Limb (tissue), 2 donors: ENCODE measurements around the gene NEDD4.
"Not testable (repeated sequence)": the region's sequence is repeated elsewhere in the genome, so short reads cannot be mapped to it uniquely, and the experiment has no call there.

ENCODE experiments used
- DNase-seq, 2 donors: peaks; one replicate each; pipeline ENCODE4 v3.0.0-alpha.2; 2016; ENCODE audit errors: extremely low spot score in 2 of 2

The NEDD4 gene

GRCh38 chr15:55829826-55830225 is 163.6 kb downstream of the NEDD4 start:
- no peak for DNase-seq

- DNase-seq, result no peak
These were observed 165.5 kb downstream of the NEDD4 start for GRCh38 chr15:55827955-55828354.

DNA sequence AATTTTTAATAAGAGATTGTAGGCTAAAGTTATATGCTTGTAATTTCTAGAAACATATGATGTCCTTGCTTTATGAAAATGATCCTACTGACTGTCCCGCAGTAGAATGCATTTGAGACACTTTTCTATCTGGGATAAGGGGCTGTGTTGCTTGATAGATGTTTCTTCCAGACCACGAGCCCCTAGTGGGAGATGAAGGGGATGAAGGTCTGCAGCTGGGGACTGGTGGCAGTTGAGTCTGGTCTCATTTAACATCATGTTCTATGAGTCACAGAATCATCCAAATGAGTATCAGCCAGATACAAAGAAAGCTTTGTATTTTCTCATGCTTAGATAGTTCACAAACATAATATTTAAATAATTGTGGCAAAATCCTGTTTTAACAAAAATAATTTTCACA is 166.2 kb downstream of the NEDD4 start:
- no peak for DNase-seq

- DNase-seq, result no peak
These were observed 168.4 kb downstream of the NEDD4 start for GRCh38 chr15:55824857-55825613.

DNA sequence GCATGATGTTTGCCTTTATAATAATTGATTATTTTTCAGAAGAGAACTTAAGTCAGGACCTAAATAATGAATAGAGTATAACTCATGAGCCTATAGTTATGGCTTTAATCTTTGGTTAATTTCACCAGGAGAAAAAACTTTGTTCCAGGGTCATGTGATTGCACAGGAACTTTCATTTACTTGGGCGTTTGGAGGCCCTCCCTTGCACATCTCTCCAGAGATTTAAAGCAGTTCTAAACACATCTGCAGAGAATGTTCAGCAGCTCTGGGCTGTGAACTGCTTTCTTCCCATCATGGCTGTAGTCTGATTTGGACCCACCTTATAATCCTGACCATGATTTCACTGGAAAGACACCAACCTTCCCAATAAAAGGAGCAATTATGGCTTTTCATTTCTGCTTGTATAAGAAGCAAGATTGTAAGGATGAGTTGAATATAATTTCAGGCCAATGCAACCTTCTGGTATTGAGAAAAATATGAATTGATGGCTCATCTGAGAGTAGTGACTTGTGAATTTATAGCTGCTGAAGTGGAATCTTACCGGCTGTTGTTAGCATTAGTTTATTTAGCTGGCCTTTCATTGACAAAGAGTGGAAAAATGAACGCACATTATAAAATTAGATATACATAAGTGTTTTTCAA is 169.6 kb downstream of the NEDD4 start:
- no peak for DNase-seq

- peak in 1 of 2 donors; percentile 28 for DNase-seq
These were observed 170.2 kb downstream of the NEDD4 start for GRCh38 chr15:55823191-55823670.

DNA sequence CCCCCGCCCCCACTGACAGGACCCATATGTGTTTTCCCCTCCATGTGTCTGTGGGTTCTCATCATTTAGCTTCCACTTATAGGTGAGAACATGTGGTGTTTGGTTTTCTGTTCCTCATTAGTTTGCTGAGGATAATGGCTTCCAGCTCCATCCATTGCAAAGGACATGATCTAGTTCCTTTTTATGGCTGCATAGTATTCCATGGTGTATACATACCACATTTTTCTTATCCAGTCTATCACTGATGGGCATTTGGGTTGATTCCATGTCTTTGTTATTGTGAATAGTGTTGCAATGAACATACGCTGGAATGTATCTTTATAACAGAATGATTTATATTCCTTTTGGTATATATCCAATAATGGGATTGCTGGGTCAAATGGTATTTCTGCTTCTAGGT is 171.7 kb downstream of the NEDD4 start:
- not testable (repeated sequence) for DNase-seq

DNA sequence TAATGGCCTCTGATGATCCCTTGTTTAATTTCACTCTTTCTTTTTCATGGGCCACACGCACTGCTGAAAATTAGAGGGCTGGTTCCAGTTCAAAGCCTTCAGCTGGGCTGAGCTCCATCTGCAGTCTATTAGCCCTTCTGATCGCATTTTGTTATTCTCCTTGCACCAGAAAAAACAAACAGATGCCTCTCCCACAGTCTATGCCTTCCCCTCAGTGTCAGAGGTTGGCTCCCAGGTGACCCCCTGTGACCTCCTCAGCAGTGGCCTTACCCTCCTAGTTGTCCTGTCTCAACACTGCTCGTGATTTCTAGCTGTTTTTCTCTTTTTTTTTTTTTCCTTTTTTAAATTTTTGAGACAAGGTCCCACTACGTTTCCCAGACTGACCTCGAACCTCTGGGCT is 173.4 kb downstream of the NEDD4 start:
- DNase-seq, result no peak

DNA sequence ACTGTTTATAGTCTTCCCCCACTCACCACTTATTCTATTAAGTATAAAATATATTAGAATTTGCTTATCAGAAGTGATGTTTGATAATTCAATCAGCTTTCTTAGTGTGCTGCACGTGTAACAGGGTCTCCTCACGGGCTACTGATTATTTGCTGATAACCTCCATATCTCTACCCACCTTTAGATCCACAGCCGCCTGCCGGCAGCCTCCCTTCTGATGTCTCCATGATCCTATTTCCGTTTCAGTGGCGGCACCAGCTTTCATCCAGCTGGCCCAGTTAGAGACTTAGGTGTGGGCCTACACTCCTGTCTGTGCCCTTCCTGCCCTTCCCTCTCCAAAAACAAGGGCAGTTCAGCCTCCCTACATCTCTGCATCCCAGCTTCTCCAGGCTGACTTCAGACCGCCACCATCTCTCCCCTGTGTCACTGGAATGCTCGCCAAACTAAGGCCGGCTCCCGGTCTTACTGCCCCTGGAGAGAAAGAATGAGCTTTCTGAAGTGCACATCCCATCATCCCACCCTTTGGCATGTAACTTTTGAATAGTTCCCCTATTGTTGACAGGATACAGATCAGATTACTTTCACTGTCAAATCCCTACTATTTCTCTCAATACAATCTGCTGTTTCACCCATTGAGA is 173.9 kb downstream of the NEDD4 start:
- no peak for DNase-seq

- DNase-seq, result no peak
These were observed 177.4 kb downstream of the NEDD4 start for GRCh38 chr15:55816017-55816416.

DNA sequence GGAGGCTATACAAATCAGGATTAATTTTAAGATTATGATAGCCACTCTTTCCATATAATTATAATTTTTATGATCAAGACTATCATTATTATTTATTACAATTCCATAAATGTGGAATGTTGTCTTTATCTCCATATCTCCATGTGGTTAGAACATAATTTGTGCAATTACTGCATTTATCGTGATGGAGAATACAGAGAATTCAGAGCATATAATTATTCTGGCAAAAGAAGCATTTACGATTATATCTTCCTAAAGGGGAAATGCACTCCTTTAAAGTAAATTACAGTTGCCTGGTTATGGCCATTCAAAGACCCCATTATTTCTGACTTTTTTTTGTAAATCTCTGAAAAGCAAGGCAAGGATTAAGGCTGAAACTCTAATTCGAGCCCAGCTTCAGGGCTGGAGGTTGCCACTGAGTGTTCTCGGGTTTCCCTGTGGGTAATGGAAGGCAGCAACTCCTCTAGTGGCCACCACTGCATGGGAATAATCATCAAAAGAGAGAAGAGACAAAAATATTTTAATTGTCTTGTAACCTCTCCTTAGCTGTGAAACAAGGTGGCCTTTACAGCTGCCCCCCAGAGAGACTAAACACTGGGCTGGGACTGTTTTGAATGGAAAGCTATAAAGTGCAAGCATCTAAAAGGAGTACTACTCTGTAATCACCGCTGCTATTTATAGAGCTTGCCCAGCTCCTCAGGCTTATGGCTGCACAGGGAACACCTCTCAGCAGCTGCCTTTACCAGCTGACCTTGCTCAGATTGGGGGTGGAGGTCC is 190.6 kb downstream of the NEDD4 start:
- DNase-seq, result no peak

DNA sequence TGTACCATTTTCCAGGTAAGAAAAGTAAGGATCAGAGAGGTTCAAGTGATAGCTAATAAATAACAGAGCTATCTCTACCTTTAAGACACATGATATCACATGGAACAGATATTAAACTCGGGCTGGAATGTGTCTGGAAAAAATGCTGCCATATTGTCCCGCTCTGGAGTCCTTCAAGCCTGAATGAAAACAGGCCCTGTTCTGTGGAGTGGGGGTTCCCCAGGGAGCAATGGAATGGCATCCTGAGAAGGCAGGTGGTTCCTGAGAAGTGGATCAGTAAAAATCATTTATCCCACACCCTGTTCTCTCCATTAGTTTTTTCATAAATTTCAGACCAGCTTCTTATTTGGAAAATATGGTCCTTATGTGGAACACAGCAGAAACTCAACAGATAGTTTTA is 193.2 kb downstream of the NEDD4 start:
- DNase-seq, result no peak

GRCh38 chr15:55799291-55800212 is 193.9 kb downstream of the NEDD4 start:
- DNase-seq, result peak in 1 of 2 donors; percentile 77

DNA sequence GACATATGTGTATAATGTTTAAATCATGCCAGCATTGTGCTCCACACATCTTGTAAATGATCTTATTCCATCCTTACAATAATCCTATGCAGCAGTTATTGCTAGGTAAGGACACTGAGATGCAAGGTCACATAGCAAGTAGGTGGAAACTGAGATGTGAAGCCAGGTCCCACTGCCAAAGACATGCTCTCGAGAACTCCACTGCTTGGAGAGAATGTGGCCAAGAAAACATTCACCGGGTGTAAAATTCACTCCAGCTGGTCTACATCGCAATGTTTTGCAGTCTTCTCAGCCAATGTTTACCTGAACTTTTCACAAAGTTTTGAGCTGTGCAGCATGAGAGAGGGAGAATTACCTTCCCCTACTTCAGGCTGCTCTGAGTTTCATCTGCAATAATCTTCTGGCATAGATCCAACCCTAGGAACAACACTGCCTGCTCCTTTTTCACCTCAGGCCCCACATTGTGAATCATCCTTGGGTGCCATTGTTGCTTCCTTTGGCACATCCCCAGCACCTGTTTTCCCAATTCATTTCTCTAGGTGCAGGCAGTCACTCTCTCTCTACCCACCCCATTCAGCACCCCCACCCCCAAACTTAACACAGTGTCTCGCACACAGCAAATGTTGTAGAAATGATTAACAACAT is 197.0 kb downstream of the NEDD4 start:
- DNase-seq, result no peak

DNA sequence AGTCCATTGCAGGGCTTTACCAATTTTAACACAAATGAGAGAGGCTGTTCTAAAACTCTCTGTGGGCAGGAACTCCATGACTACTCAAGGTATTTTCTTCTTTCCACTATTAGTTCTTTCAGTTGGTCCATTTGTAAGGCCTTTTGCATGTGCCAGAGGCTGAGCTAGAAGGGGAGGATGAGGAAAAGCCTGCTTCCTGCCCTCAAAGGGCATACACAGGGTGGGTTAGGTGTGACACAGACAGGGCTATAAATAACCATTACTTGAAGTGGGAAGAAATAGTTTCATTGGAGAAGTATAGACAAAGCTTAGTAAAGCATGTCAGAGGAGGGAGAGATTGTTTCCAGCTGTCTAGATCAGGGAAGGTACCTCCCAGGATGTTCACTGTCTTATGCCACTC is 198.4 kb downstream of the NEDD4 start:
- DNase-seq, result no peak

DNA sequence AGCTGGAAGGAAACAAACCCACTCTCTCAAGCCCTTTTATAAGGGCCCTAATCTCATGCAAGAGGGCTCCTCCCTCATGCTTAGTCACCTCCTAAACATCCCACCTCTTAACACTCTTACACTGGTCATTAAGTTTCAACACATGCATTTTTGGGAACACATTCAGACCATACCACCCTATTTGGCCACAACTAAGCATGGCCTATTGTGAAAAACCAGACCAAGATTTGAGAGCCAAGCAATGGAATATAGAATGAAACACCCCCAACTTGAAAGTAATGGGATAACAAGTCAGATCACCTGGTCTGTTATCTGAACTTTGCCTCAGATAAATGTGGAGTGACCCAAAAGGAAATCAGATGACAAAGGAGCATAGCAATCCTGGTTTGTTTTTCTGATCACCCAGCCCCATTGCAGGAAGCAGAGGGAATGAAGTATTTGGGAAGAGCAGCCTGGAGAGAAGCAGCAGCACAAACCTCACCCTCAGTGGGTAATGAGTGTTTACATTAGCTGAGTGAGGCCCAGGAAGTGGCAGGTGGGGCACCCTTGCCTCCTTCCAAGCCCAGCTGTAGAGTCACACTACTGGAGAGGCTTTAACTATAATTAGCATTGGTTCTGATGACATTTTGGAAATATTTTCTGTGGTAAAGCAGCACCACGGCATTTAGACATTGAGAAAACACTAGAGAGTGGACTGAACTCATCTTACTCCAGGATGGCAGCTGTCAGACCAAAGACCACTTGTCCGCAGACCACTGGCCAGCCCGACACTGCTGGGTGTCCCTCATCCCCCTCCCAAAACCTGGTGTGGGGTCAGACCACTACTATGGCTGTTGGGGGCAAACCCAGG is 201.6 kb downstream of the NEDD4 start:
- no peak for DNase-seq

- no peak for DNase-seq
These were observed 204.2 kb downstream of the NEDD4 start for GRCh38 chr15:55789066-55789660.

GRCh38 chr15:55786341-55786740 is 207.1 kb downstream of the NEDD4 start:
- DNase-seq, result no peak

GRCh38 chr15:55785593-55785992 is 207.8 kb downstream of the NEDD4 start:
- DNase-seq, result not testable (repeated sequence)
